Measurements from ENCODE around the gene PCNX1.

The PCNX1 gene

DNA sequence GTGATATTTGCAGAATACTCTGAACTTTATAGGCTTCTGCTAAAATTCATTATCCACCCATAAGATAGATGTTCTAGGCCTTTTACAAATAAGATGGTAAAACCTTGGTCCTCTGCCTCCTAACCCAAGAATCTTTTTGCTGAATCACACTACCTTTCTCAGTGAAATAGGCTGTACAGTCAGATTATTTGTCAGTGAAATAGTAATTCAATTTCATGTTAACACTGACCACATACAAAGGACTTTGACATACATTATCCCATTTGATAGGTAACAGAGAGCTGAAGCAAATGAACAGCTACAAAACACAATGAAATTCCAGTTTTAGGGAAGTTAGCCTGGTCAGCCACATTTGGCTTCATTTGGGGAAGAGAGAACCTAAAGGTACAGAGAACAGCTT is 141.1 kb downstream of the PCNX1 start:
- Histone ChIP-seq H3K4me1 (ENCODE audit: control insufficient read depth, insufficient read depth, low read length) (no peaks in the 10 kb centered on the region), H3K4me3 (ENCODE audit: insufficient read depth, low read depth, low read length) (no peak overlapping the region), H3K27me3 (ENCODE audit: control insufficient read depth, insufficient read depth, low read length, poor library complexity, severe bottlenecking) (no peaks in the 10 kb centered on the region), H3K9me3 (ENCODE audit: control insufficient read depth, low read length) (no peaks in the 10 kb centered on the region), H3K27ac (ENCODE audit: insufficient read depth, low read depth, low read length, poor library complexity, severe bottlenecking) (no peak overlapping the region), H3K36me3 (ENCODE audit: control insufficient read depth, insufficient read depth, low read length) (peaks cover 9% of the 10 kb centered on the region)

DNA sequence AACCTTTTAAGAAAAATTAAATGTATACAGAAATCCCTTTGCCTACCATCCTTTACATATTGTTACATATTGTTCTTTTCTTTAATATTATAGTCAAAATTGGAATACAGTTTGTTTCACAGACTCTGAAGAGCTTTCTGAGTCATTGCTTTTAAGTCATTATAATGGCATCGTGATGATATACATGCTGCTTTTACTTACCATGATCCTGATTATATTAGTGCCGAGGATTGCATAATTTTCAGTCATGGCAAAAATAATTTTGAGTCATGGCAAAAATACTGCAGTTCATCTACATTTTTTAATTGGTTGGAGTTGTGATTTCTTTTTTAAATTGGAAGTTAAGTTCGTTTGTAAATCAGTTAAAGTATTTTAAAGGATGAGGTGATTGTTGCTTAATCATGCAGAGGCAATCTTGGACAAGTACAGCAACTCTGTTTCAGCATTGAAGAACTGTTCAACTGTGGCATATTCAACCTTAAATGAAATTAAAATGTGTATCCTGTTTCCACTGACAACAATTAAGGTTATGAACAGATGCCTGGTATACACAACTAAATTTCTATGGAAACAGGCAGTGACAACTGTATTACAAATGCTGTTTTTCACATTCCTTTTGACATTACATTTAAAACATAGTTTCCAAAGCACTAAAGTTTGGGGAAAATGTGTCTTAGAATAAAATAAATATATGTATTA is 142.3 kb downstream of the PCNX1 start:
- Histone ChIP-seq H3K27me3 (ENCODE audit: control insufficient read depth, insufficient read depth, low read length, poor library complexity, severe bottlenecking) (no peaks in the 10 kb centered on the region), H3K27ac (ENCODE audit: insufficient read depth, low read depth, low read length, poor library complexity, severe bottlenecking) (no peak overlapping the region), H3K4me3 (ENCODE audit: insufficient read depth, low read depth, low read length) (no peak overlapping the region), H3K36me3 (ENCODE audit: control insufficient read depth, insufficient read depth, low read length) (peaks cover under 1% of the 10 kb centered on the region), H3K9me3 (ENCODE audit: control insufficient read depth, low read length) (no peaks in the 10 kb centered on the region), H3K4me1 (ENCODE audit: control insufficient read depth, insufficient read depth, low read length) (no peaks in the 10 kb centered on the region)
- 86 to 97% methylated on average over 3 of the region's 3 CpGs for WGBS, 2 experiments

DNA sequence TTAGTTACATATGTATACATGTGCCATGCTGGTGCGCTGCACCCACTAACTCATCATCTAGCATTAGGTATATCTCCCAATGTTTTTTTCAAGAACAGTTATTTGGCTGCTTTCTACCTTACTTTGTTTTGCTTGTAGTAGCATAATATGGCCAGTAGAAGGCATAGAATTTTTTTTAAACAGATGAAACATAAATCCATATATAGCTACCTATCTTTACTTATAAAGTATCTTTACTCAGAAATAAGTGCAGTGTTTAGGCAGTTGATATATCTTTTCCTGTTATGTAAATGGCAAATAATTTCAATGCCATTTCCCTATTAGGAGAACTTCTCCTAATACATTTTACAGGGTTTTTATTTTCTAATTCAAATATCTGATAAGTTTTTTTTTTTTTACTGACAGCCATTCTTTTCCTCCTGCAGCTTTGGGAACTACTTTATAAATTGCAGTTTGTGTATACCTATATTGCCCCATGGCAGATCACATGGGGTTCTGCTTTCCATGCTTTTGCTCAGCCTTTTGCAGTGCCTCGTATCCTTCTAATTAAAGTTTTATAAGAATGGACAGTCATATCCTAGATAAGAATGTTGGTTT is 143.1 kb downstream of the PCNX1 start:
- Histone ChIP-seq H3K4me3 (ENCODE audit: insufficient read depth, low read depth, low read length) (no peak overlapping the region), H3K27me3 (ENCODE audit: control insufficient read depth, insufficient read depth, low read length, poor library complexity, severe bottlenecking) (no peaks in the 10 kb centered on the region), H3K9me3 (ENCODE audit: control insufficient read depth, low read length) (no peaks in the 10 kb centered on the region), H3K27ac (ENCODE audit: insufficient read depth, low read depth, low read length, poor library complexity, severe bottlenecking) (no peak overlapping the region), H3K36me3 (ENCODE audit: control insufficient read depth, insufficient read depth, low read length) (no peaks in the 10 kb centered on the region), H3K4me1 (ENCODE audit: control insufficient read depth, insufficient read depth, low read length) (no peaks in the 10 kb centered on the region)
- 89% methylated on average over 1 of the region's 2 CpGs; no CpG with 5 or more reads in 1 of the 2 experiments for WGBS, 2 experiments

DNA sequence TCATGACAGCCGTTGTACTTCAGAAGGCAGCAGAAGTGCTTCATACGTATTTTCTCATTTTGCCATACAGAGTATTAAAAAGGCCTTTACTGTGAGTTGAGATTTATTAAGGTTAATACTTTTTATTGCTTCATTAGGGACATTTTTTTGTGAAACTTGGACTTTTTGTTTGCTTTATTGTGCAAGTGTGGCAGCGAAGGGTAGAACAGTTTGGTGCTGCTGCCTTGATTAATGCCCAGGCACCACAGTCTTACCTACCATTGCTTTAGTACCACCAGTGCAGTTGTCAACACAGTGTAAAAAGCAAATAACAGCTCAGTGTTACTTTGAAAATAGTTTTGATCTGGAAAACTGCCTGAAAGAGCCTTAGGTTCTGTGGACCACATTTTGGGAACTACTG is 147.4 kb downstream of the PCNX1 start:
- Histone ChIP-seq H3K9me3 (ENCODE audit: control insufficient read depth, low read length) (no peaks in the 10 kb centered on the region), H3K4me3 (ENCODE audit: insufficient read depth, low read depth, low read length) (no peak overlapping the region), H3K4me1 (ENCODE audit: control insufficient read depth, insufficient read depth, low read length) (no peaks in the 10 kb centered on the region), H3K27me3 (ENCODE audit: control insufficient read depth, insufficient read depth, low read length, poor library complexity, severe bottlenecking) (no peaks in the 10 kb centered on the region), H3K36me3 (ENCODE audit: control insufficient read depth, insufficient read depth, low read length) (peaks cover 5% of the 10 kb centered on the region), H3K27ac (ENCODE audit: insufficient read depth, low read depth, low read length, poor library complexity, severe bottlenecking) (no peak overlapping the region)
- 97 to 100% methylated on average over 2 to 3 of the region's 3 CpGs for WGBS, 2 experiments

DNA sequence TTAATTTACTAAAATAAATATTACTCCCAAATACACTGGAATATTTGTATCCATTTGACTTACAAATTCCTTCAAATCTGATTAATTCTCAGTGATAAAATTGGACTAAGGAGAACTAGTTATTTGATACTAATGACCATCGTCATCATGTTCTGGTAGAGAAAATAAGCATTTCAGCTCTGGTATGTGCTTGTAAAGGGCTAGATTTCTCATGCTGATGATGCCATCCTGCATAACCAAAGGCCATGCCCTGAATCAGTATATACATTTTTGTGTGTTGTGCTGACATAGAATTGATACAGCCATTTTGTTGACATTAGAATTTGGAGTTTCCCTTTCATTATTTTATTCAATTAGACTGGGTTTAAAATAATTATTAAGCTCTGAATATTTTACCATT is 148.9 kb downstream of the PCNX1 start:
- H3K4me3 ChIP-seq (ENCODE audit: insufficient read depth, low read depth, low read length) = no peak overlapping the region
- no peaks in the 10 kb centered on the region for H3K4me1 ChIP-seq (ENCODE audit: control insufficient read depth, insufficient read depth, low read length)
- H3K9me3 ChIP-seq (ENCODE audit: control insufficient read depth, low read length) = no peaks in the 10 kb centered on the region
- H3K36me3 ChIP-seq (ENCODE audit: control insufficient read depth, insufficient read depth, low read length) = peaks cover 8% of the 10 kb centered on the region
- no peak overlapping the region for H3K27ac ChIP-seq (ENCODE audit: insufficient read depth, low read depth, low read length, poor library complexity, severe bottlenecking)
- WGBS, 2 experiments = 90 to 96% methylated on average over 1 of the region's 1 CpG
- no peaks in the 10 kb centered on the region for H3K27me3 ChIP-seq (ENCODE audit: control insufficient read depth, insufficient read depth, low read length, poor library complexity, severe bottlenecking)

DNA sequence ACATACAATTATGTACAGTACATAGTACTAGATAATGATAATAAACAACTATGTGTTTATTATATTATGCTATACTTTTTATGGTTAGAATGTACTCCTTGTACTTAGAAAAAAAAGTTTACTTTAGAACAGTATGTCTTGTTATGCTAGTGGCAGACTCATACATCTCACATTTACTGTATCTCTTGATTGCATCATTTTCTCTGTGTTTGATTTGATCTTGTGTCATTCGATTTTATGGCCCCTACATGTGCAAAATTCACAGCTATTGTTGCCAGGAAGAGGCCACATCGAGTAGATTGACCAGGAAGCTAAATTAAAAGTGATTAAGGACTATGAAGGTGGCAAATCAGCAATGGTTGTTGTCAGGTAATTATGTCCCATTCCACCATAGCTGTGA is 153.0 kb downstream of the PCNX1 start:
- no peaks in the 10 kb centered on the region for H3K9me3 ChIP-seq (ENCODE audit: control insufficient read depth, low read length)
- H3K4me3 ChIP-seq (ENCODE audit: insufficient read depth, low read depth, low read length) = no peak overlapping the region
- H3K36me3 ChIP-seq (ENCODE audit: control insufficient read depth, insufficient read depth, low read length) = peaks cover 11% of the 10 kb centered on the region
- H3K4me1 ChIP-seq (ENCODE audit: control insufficient read depth, insufficient read depth, low read length) = no peaks in the 10 kb centered on the region
- H3K27ac ChIP-seq (ENCODE audit: insufficient read depth, low read depth, low read length, poor library complexity, severe bottlenecking) = no peak overlapping the region
- WGBS, 2 experiments = 93 to 94% methylated on average over 2 of the region's 2 CpGs
- H3K27me3 ChIP-seq (ENCODE audit: control insufficient read depth, insufficient read depth, low read length, poor library complexity, severe bottlenecking) = no peaks in the 10 kb centered on the region

DNA sequence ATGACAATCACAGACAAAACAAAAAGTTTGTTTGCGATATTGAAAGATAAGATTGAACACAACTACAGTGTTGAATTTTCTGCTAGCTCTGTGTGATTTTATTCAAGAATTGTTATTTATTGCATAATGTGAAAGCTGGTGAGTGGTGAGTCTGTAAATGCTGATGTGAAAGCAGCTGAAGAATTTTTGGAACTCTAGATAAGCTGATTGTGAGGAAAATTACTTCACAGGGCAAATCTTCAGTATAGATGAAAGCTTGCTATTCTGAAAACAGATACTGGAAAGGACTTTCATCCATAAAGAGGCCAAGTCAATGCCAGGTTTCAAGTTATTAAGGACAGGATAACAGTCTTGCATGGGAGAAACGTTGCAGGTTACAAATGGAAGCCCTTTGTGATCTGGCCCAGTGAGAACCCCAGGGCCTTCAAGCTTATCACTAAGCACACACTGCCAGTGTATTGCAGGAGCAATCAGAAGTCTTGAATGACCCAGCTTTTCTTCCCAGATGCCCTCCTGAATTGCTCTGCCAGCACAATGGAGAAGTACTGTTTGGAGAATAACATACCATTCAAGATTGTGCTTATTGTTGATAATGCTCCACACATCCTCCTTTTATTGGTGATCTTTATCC is 153.7 kb downstream of the PCNX1 start:
- H3K4me1 ChIP-seq (ENCODE audit: control insufficient read depth, insufficient read depth, low read length) = no peaks in the 10 kb centered on the region
- no peaks in the 10 kb centered on the region for H3K27me3 ChIP-seq (ENCODE audit: control insufficient read depth, insufficient read depth, low read length, poor library complexity, severe bottlenecking)
- H3K4me3 ChIP-seq (ENCODE audit: insufficient read depth, low read depth, low read length) = no peak overlapping the region
- WGBS, 2 experiments = 96% methylated on average over 2 of the region's 2 CpGs
- H3K36me3 ChIP-seq (ENCODE audit: control insufficient read depth, insufficient read depth, low read length) = peaks cover 11% of the 10 kb centered on the region
- no peak overlapping the region for H3K27ac ChIP-seq (ENCODE audit: insufficient read depth, low read depth, low read length, poor library complexity, severe bottlenecking)
- H3K9me3 ChIP-seq (ENCODE audit: control insufficient read depth, low read length) = no peaks in the 10 kb centered on the region

DNA sequence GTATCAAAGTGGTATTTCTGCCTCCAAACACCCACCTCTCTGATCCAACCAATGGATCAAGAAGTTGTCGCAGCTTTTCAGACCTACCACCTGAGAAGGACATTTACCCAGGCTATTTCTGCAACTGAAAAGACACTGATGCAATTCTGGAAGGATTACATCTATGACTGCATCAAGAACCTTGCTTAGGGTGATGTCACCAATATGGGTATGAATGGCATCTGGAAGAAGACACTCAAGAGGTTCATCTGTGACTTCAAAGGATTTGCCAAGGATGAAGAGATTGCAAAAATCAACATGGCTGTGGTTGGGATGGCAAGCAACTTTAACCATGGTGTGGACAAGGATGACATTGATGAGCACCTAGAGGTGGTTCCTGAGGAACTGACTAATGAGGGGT is 154.2 kb downstream of the PCNX1 start:
- no peaks in the 10 kb centered on the region for H3K9me3 ChIP-seq (ENCODE audit: control insufficient read depth, low read length)
- no peaks in the 10 kb centered on the region for H3K27me3 ChIP-seq (ENCODE audit: control insufficient read depth, insufficient read depth, low read length, poor library complexity, severe bottlenecking)
- peaks cover 11% of the 10 kb centered on the region for H3K36me3 ChIP-seq (ENCODE audit: control insufficient read depth, insufficient read depth, low read length)
- WGBS, 2 experiments = 95 to 100% methylated on average over 1 of the region's 1 CpG
- no peaks in the 10 kb centered on the region for H3K4me1 ChIP-seq (ENCODE audit: control insufficient read depth, insufficient read depth, low read length)
- no peak overlapping the region for H3K27ac ChIP-seq (ENCODE audit: insufficient read depth, low read depth, low read length, poor library complexity, severe bottlenecking)
- no peak overlapping the region for H3K4me3 ChIP-seq (ENCODE audit: insufficient read depth, low read depth, low read length)

DNA sequence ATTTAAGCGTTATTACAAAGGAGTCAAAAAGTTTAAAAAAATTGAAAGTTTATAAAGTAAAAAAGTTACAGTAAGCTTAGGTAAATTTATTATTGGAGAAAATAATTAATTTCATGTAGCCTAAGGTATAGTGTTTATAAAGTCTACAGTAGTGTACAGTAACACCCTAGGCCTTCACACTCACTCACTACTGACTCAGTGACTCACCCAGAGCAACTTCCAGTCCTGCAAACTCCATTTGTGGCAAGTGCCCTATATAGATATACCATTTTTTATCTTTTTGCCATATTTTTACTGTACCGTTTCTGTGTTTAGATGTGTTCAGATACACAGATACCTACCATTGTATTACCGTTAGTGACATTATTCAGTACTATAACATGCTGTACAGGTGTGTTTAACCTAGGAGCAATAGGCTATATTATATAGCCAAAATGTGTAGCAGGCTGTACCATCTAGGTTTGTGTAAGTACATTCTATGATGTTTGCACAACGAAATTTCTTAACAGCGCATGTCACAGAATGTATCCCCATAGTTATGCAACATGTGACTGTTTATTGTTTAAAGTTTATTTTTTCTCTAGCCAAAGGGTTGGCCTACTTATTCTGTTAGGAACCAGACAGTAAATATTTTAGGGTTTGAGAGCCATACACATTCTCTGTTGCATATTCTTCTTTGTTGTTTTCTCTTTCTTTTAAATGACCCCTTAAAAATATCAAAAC is 155.5 kb downstream of the PCNX1 start:
- peaks cover 11% of the 10 kb centered on the region for H3K36me3 ChIP-seq (ENCODE audit: control insufficient read depth, insufficient read depth, low read length)

DNA sequence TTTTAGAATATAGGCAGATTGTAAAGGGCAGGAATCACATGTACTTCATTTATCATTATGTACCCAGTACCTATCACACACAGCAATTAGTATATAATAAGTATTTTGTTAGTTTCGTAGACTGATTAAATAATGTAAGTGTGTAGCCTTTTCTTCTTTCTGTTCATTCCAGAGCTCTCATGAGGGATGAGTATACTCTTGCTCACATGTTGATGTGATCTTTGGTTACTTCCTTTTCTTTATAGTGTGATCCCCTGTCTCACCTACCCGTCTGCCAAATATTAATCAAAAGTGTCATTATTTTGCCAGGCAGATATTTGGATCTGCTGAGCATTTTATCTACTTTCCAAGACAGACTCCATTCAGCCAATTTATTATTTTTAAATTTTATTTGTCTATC is 156.1 kb downstream of the PCNX1 start:
- no peak overlapping the region for H3K27ac ChIP-seq (ENCODE audit: insufficient read depth, low read depth, low read length, poor library complexity, severe bottlenecking)
- no peaks in the 10 kb centered on the region for H3K4me1 ChIP-seq (ENCODE audit: control insufficient read depth, insufficient read depth, low read length)
- H3K27me3 ChIP-seq (ENCODE audit: control insufficient read depth, insufficient read depth, low read length, poor library complexity, severe bottlenecking) = no peaks in the 10 kb centered on the region
- peaks cover 11% of the 10 kb centered on the region for H3K36me3 ChIP-seq (ENCODE audit: control insufficient read depth, insufficient read depth, low read length)
- 100% methylated on average over 1 to 2 of the region's 2 CpGs for WGBS, 2 experiments
- no peaks in the 10 kb centered on the region for H3K9me3 ChIP-seq (ENCODE audit: control insufficient read depth, low read length)
- no peak overlapping the region for H3K4me3 ChIP-seq (ENCODE audit: insufficient read depth, low read depth, low read length)

More for the DNA sequence above, 155.5 kb downstream of the PCNX1 start:
- WGBS, 2 experiments = 97 to 100% methylated on average over 3 to 5 of the region's 5 CpGs
- no peak overlapping the region for H3K27ac ChIP-seq (ENCODE audit: insufficient read depth, low read depth, low read length, poor library complexity, severe bottlenecking)
- H3K4me1 ChIP-seq (ENCODE audit: control insufficient read depth, insufficient read depth, low read length) = no peaks in the 10 kb centered on the region
- H3K9me3 ChIP-seq (ENCODE audit: control insufficient read depth, low read length) = no peaks in the 10 kb centered on the region
- no peaks in the 10 kb centered on the region for H3K27me3 ChIP-seq (ENCODE audit: control insufficient read depth, insufficient read depth, low read length, poor library complexity, severe bottlenecking)
- no peak overlapping the region for H3K4me3 ChIP-seq (ENCODE audit: insufficient read depth, low read depth, low read length)
